H9 (cell line): ENCODE measurements around the gene DGCR8. TPM values are rescaled to one million over a fixed set of nuclear protein-coding genes. Genes with fewer than 3 reads are reported as not detected.
A peak's percentile ranks its signal among the peaks of the same experiment; 100 is the strongest.

Source experiments
- DNase-seq: peaks from one replicate; pipeline ENCODE4 v3.0.0-alpha.2; 2017
- H2AFZ ChIP-seq: one replicate; pipeline ENCODE4 v1.6.1; 2013; ENCODE audit warnings: mild to moderate bottlenecking, low read length, control low read depth, moderate library complexity
- H2AK5ac ChIP-seq: 2 replicates; pipeline ENCODE4 v1.6.1; 2013; ENCODE audit warnings: low read length, control low read depth, mixed read lengths; ENCODE audit not compliant: insufficient read length
- H2BK120ac ChIP-seq: one replicate; pipeline ENCODE4 v1.6.1; 2013; ENCODE audit warnings: low read depth, mild to moderate bottlenecking, low read length, control low read depth, inconsistent platforms; ENCODE audit not compliant: poor library complexity, severe bottlenecking
- H2BK12ac ChIP-seq: 2 replicates; pipeline ENCODE4 v1.6.1; 2013; ENCODE audit warnings: low read length, control low read depth, mixed read lengths, low read depth; ENCODE audit not compliant: insufficient read length
- H2BK15ac ChIP-seq: 2 replicates; pipeline ENCODE4 v1.6.1; 2013; ENCODE audit warnings: low read depth, low read length, control low read depth
- H2BK20ac ChIP-seq: one replicate; pipeline ENCODE4 v1.6.1; 2013; ENCODE audit warnings: low read depth, mild to moderate bottlenecking, low read length, control low read depth, inconsistent platforms; ENCODE audit not compliant: poor library complexity, severe bottlenecking
- H2BK5ac ChIP-seq: 2 replicates; pipeline ENCODE4 v1.6.1; 2013; ENCODE audit warnings: low read length, control low read depth, mixed read lengths; ENCODE audit not compliant: insufficient read length
- H3K14ac ChIP-seq: 2 replicates; pipeline ENCODE4 v1.6.1; 2013; ENCODE audit warnings: low read length, control low read depth; ENCODE audit not compliant: insufficient read depth
- H3K18ac ChIP-seq: 2 replicates; pipeline ENCODE4 v1.6.1; 2013; ENCODE audit warnings: low read depth, mild to moderate bottlenecking, mixed read lengths, low read length, control low read depth; ENCODE audit not compliant: insufficient read length
- H3K23ac ChIP-seq: 2 replicates; pipeline ENCODE4 v1.6.1; 2013; ENCODE audit warnings: low read length, control low read depth, mixed read lengths, low read depth; ENCODE audit not compliant: insufficient read length
- H3K23me2 ChIP-seq: 2 replicates; pipeline ENCODE4 v1.6.1; 2013; ENCODE audit warnings: low read depth, mild to moderate bottlenecking, mixed read lengths, low read length, control low read depth; ENCODE audit not compliant: insufficient read length, poor library complexity, severe bottlenecking
- H3K27ac ChIP-seq: 2 replicates; pipeline ENCODE4 v1.5.1; 2013; ENCODE audit warnings: low read length, control low read depth, mixed read lengths, low read depth; ENCODE audit not compliant: insufficient read length
- H3K27me3 ChIP-seq: 2 replicates; pipeline ENCODE4 v1.6.1; 2013; ENCODE audit warnings: low read length, control low read depth, inconsistent platforms; ENCODE audit not compliant: insufficient read depth
- H3K4ac ChIP-seq: 2 replicates; pipeline ENCODE4 v1.6.1; 2013; ENCODE audit warnings: low read depth, mild to moderate bottlenecking, control low read depth, inconsistent platforms, low read length, moderate library complexity
- H3K4me1 ChIP-seq: 2 replicates; pipeline ENCODE4 v1.6.1; 2013; ENCODE audit warnings: low read length, control low read depth, inconsistent platforms; ENCODE audit not compliant: insufficient read depth
- H3K4me2 ChIP-seq: 2 replicates; pipeline ENCODE4 v1.6.1; 2013; ENCODE audit warnings: low read length, control low read depth, mixed read lengths; ENCODE audit not compliant: insufficient read length, insufficient read depth
- H3K56ac ChIP-seq: 2 replicates; pipeline ENCODE4 v1.6.1; 2013; ENCODE audit warnings: low read depth, mild to moderate bottlenecking, mixed read lengths, low read length, control low read depth; ENCODE audit not compliant: insufficient read length
- H3K79me1 ChIP-seq: 2 replicates; pipeline ENCODE4 v1.6.1; 2013; ENCODE audit warnings: low read depth, mild to moderate bottlenecking, moderate library complexity, low read length, control low read depth, inconsistent platforms; ENCODE audit not compliant: insufficient read depth, poor library complexity, severe bottlenecking
- H3K79me2 ChIP-seq: 2 replicates; pipeline ENCODE4 v1.6.1; 2013; ENCODE audit warnings: low read length, control low read depth, inconsistent platforms; ENCODE audit not compliant: insufficient read depth
- H3K9ac ChIP-seq: 2 replicates; pipeline ENCODE4 v1.6.1; 2013; ENCODE audit warnings: low read length, control low read depth, mixed read lengths; ENCODE audit not compliant: insufficient read length; ENCODE audit errors: extremely low read depth
- H3K9me3 ChIP-seq: one replicate; pipeline ENCODE4 v1.6.1; 2013; ENCODE audit warnings: low read depth, low read length, inconsistent platforms; ENCODE audit not compliant: control insufficient read depth
- H3T11ph ChIP-seq: one replicate; pipeline ENCODE4 v1.6.1; 2013; ENCODE audit warnings: mild to moderate bottlenecking, low read length, control low read depth, inconsistent platforms
- H4K20me1 ChIP-seq: one replicate; pipeline ENCODE4 v1.6.1; 2013; ENCODE audit not compliant: control insufficient read depth, insufficient read length, insufficient read depth
- H4K5ac ChIP-seq: 2 replicates; pipeline ENCODE4 v1.6.1; 2013; ENCODE audit warnings: low read depth, mild to moderate bottlenecking, mixed read lengths, low read length, control low read depth; ENCODE audit not compliant: insufficient read length
- H4K8ac ChIP-seq: replicated peaks from 2 replicates; pipeline ENCODE4 v1.6.1; 2013; ENCODE audit warnings: low read length, control low read depth, mixed read lengths, low read depth; ENCODE audit not compliant: insufficient read length
- H4K91ac ChIP-seq: 2 replicates; pipeline ENCODE4 v1.6.1; 2013; ENCODE audit warnings: low read depth, mild to moderate bottlenecking, moderate library complexity, mixed read lengths, low read length, control low read depth; ENCODE audit not compliant: insufficient read length
- H3K27ac Mint-ChIP-seq, 3 experiments: 2 replicates in 2 of 3; 3 replicates in 1 of 3; pipeline ENCODE4 v1.8.0; 2020 to 2021; ENCODE audit warnings: mixed read lengths in 3 of 3, mild to moderate bottlenecking in 1 of 3, moderate library complexity in 1 of 3
- H3K27me3 Mint-ChIP-seq: 2 replicates; pipeline ENCODE4 v1.8.0; 2021; ENCODE audit warnings: low read depth, mild to moderate bottlenecking, moderate library complexity, mixed read lengths
- H3K36me3 Mint-ChIP-seq, 3 experiments: 2 replicates in 2 of 3; 3 replicates in 1 of 3; pipeline ENCODE4 v1.8.0; 2020 to 2021; ENCODE audit warnings: low read depth in 3 of 3, mixed read lengths in 3 of 3; ENCODE audit not compliant: insufficient read depth in 1 of 3
- H3K4me1 Mint-ChIP-seq, 2 experiments: 2 replicates each; pipeline ENCODE4 v1.8.0; 2020; ENCODE audit warnings: mixed read lengths in 2 of 2
- H3K4me3 Mint-ChIP-seq, 2 experiments: 2 replicates in 1 of 2; 3 replicates in 1 of 2; pipeline ENCODE4 v1.8.0; 2020 to 2021; ENCODE audit warnings: mild to moderate bottlenecking in 2 of 2, mixed read lengths in 2 of 2, moderate library complexity in 1 of 2
- H3K9me3 Mint-ChIP-seq, 2 experiments: 2 replicates in 1 of 2; 3 replicates in 1 of 2; pipeline ENCODE4 v1.8.0; 2020; ENCODE audit warnings: mild to moderate bottlenecking in 2 of 2, mixed read lengths in 2 of 2, moderate library complexity in 1 of 2
- CTCF ChIP-seq: fragments of 200-600 bp; sonication (generic); conservative IDR thresholded peaks from 3 replicates; pipeline ENCODE4 v1.8.0; 2021; ENCODE audit warnings: antibody characterized with exemption, mild to moderate bottlenecking
- WGBS: extraction: QIAGEN DNeasy Blood & Tissue Kit; methylation state at CpG from one replicate; pipeline ENCODE4 v1.1.7; 2013; ENCODE audit warnings: missing lambda C conversion rate, low lambda C conversion rate, mixed read lengths; ENCODE audit not compliant: insufficient read length; ENCODE audit errors: extremely low coverage; 5-methylcytosine and 5-hydroxymethylcytosine counted together
- total RNA-seq: library from RNA; stranded (reverse); gene quantifications from 2 replicates; pipeline ENCODE4 v1.2.1, GENCODE V29; 2021

The DGCR8 gene
- total RNA-seq, 1 experiment from 2014 or later = 74.5 TPM

- H3K18ac ChIP-seq = no peak overlapping the region
- H3K4ac ChIP-seq = no peak overlapping the region
- no CpG with 5 or more reads among the region's 19 CpGs for WGBS
- Mint-ChIP-seq H3K9me3 (no peaks in the 10 kb centered on the region), H3K27me3 (no peaks in the 10 kb centered on the region; the same call in 1 of the 2 replicates), H3K4me1 (peaks cover 3% of the 10 kb centered on the region in 2 experiments), H3K4me3 (no peak overlapping the region), H3K27ac (peak overlapping the region in 2 of 3 experiments; percentile 23 to 55; a peak in 3 of 7 replicates), H3K36me3 (peaks cover 20 to 57% (median 43%) of the 10 kb centered on the region in 3 experiments; a peak in 6 of 7 replicates)
- no peak overlapping the region for H4K8ac ChIP-seq
- no peak overlapping the region for H3T11ph ChIP-seq
- no peak overlapping the region for H2BK5ac ChIP-seq
- H2AFZ ChIP-seq = no peak overlapping the region
- H3K4me2 ChIP-seq = no peak overlapping the region
- no peaks in the 10 kb centered on the region for H4K20me1 ChIP-seq
- no peaks in the 10 kb centered on the region for H3K27me3 ChIP-seq
- TF ChIP-seq CTCF = no peak
- H4K91ac ChIP-seq = no peak overlapping the region
- H3K4me1 ChIP-seq = no peaks in the 10 kb centered on the region
- H3K23ac ChIP-seq = no peak overlapping the region
- peaks cover 8% of the 10 kb centered on the region for H3K23me2 ChIP-seq
- H3K79me1 ChIP-seq = peaks cover 3% of the 10 kb centered on the region
- no peak overlapping the region for H3K9ac ChIP-seq
- H2BK12ac ChIP-seq = no peak overlapping the region
- no peak for DNase-seq
- no peak overlapping the region for H2BK20ac ChIP-seq
- H2AK5ac ChIP-seq = no peak overlapping the region
- no peak overlapping the region for H2BK15ac ChIP-seq
- no peak overlapping the region for H3K56ac ChIP-seq
- H4K5ac ChIP-seq = no peak overlapping the region
- H3K14ac ChIP-seq = no peak overlapping the region
- no peak overlapping the region for H3K27ac ChIP-seq
- H2BK120ac ChIP-seq = no peak overlapping the region
- no peaks in the 10 kb centered on the region for H3K9me3 ChIP-seq
- H3K79me2 ChIP-seq = peaks cover 11% of the 10 kb centered on the region; the same call in 1 of the 2 replicates
Observed at GRCh38 chr22:20113551-20114310, 33.7 kb downstream of the DGCR8 start.
